CD14-positive monocyte (primary cell): ENCODE results near the gene PEX5. TPM values are rescaled to one million over a fixed set of nuclear protein-coding genes. Genes with fewer than 3 reads are reported as not detected.

Source experiments
- DNase-seq, 3 donors: peaks; one replicate each; pipeline ENCODE4 v3.0.0-alpha.2; 2011 to 2022
- H2AFZ ChIP-seq: 2 replicates; pipeline ENCODE4 v1.6.0; 2012; ENCODE audit warnings: mild to moderate bottlenecking, low read depth, low read length, inconsistent platforms; ENCODE audit not compliant: insufficient read depth, poor library complexity, severe bottlenecking
- H3K27ac ChIP-seq, 2 donors: 1 replicate in 1 of 2; 2 replicates in 1 of 2; pipeline ENCODE4 v1.5.1; 2012 to 2013; ENCODE audit warnings: low read length in 2 of 2, control low read depth in 1 of 2, inconsistent platforms in 1 of 2, low read depth in 1 of 2, mild to moderate bottlenecking in 1 of 2
- H3K27me3 ChIP-seq, 2 donors: one replicate each; pipeline versions ENCODE4 v1.6.0 to v1.6.1; 2011 to 2013; ENCODE audit warnings: low read length in 2 of 2; ENCODE audit not compliant: control insufficient read depth in 2 of 2, insufficient read depth in 2 of 2
- H3K36me3 ChIP-seq, 2 donors: replicated peaks in 1 of 2; 1 replicate in 1 of 2; 2 replicates in 1 of 2; pipeline versions ENCODE4 v1.5.1 to v1.6.1; 2012 to 2013; ENCODE audit warnings: low read length in 2 of 2, control low read depth in 1 of 2, inconsistent platforms in 1 of 2, mild to moderate bottlenecking in 1 of 2; ENCODE audit not compliant: insufficient read depth in 2 of 2, control insufficient read depth in 1 of 2
- H3K4me1 ChIP-seq, 2 donors: 1 replicate in 1 of 2; 2 replicates in 1 of 2; pipeline versions ENCODE4 v1.5.1 to v1.6.1; 2012 to 2013; ENCODE audit warnings: low read length in 2 of 2, control low read depth in 1 of 2, inconsistent platforms in 1 of 2, mild to moderate bottlenecking in 1 of 2, moderate library complexity in 1 of 2; ENCODE audit not compliant: insufficient read depth in 2 of 2, control insufficient read depth in 1 of 2
- H3K4me2 ChIP-seq: replicated peaks from 2 replicates; pipeline ENCODE3; 2012; ENCODE audit warnings: low read length, moderate library complexity, mild to moderate bottlenecking; ENCODE audit not compliant: poor library complexity, severe bottlenecking; ENCODE audit errors: extremely low read depth
- H3K4me3 ChIP-seq, 3 experiments: fragments of 200-600 bp in 1 of 3; sonication (generic) in 1 of 3; replicated peaks in 1 of 3; 1 replicate in 2 of 3; 2 replicates in 1 of 3; pipeline ENCODE4 v1.5.1; 2011 to 2013; ENCODE audit warnings: low read length in 3 of 3, mild to moderate bottlenecking in 3 of 3, control low read depth in 2 of 3, low read depth in 2 of 3, inconsistent platforms in 1 of 3, moderate library complexity in 1 of 3
- H3K79me2 ChIP-seq: 2 replicates; pipeline ENCODE4 v1.6.0; 2012; ENCODE audit warnings: mild to moderate bottlenecking, control low read depth, inconsistent platforms, low read length, moderate library complexity; ENCODE audit not compliant: insufficient read depth
- H3K9ac ChIP-seq: 2 replicates; pipeline ENCODE4 v1.6.0; 2017; ENCODE audit warnings: low read length, mild to moderate bottlenecking; ENCODE audit not compliant: insufficient read depth, poor library complexity, severe bottlenecking
- H3K9me3 ChIP-seq, 2 donors: replicated peaks in 1 of 2; 1 replicate in 1 of 2; 2 replicates in 1 of 2; pipeline versions ENCODE4 v1.5.1 to v1.6.1; 2012 to 2013; ENCODE audit warnings: low read length in 2 of 2, control low read depth in 1 of 2; ENCODE audit not compliant: control insufficient read depth in 1 of 2, insufficient read depth in 1 of 2
- H4K20me1 ChIP-seq: 2 replicates; pipeline ENCODE4 v1.6.0; 2012; ENCODE audit warnings: mild to moderate bottlenecking, low read length, control low read depth, moderate library complexity; ENCODE audit not compliant: insufficient read depth
- H3K27ac Mint-ChIP-seq, 7 donors: one replicate each; pipeline ENCODE4 v1.8.0; 2020; ENCODE audit warnings: mild to moderate bottlenecking in 7 of 7, mixed read lengths in 7 of 7, moderate library complexity in 6 of 7, inconsistent platforms in 2 of 7
- H3K27me3 Mint-ChIP-seq, 3 donors: one replicate each; pipeline ENCODE4 v1.8.0; 2021 to 2022; ENCODE audit warnings: low read depth in 3 of 3, mild to moderate bottlenecking in 3 of 3, mixed read lengths in 3 of 3, moderate library complexity in 3 of 3, inconsistent platforms in 1 of 3
- H3K36me3 Mint-ChIP-seq, 2 donors: one replicate each; pipeline ENCODE4 v1.8.0; 2020; ENCODE audit warnings: mixed read lengths in 2 of 2, inconsistent platforms in 1 of 2, mild to moderate bottlenecking in 1 of 2
- H3K4me1 Mint-ChIP-seq: one replicate; pipeline ENCODE4 v1.8.0; 2020; ENCODE audit warnings: mild to moderate bottlenecking, mixed read lengths
- H3K4me3 Mint-ChIP-seq, 2 donors: one replicate each; pipeline ENCODE4 v1.8.0; 2020; ENCODE audit warnings: mild to moderate bottlenecking in 2 of 2, mixed read lengths in 2 of 2, moderate library complexity in 1 of 2
- H3K9me3 Mint-ChIP-seq, 7 donors: one replicate each; pipeline ENCODE4 v1.8.0; 2020 to 2022; ENCODE audit warnings: mixed read lengths in 7 of 7, mild to moderate bottlenecking in 6 of 7, moderate library complexity in 6 of 7, inconsistent platforms in 2 of 7
- CTCF ChIP-seq: fragments of 200-600 bp; IDR thresholded peaks from one replicate; pipeline ENCODE4 v1.8.0; 2022; ENCODE audit warnings: antibody characterized with exemption, mild to moderate bottlenecking
- WGBS: methylation state at CpG from one replicate; pipeline ENCODE4 v1.1.5; 2013; ENCODE audit warnings: missing lambda C conversion rate; ENCODE audit not compliant: insufficient coverage; 5-methylcytosine and 5-hydroxymethylcytosine counted together
- intact Hi-C, 2 donors: fragments of 100-400 bp; cut with micrococcal nuclease; formaldehyde crosslinking; loops; one replicate each; pipeline versions ENCODE4 v1.15.0 to v1.15.1; 2023
- polyA plus RNA-seq, 3 donors: library from polyadenylated mRNA; depleted of rRNA in 1 of 3; unstranded in 2 of 3; stranded (reverse) in 1 of 3; fragments of 300-500 nt in 2 of 3; fragments of >200 nt in 1 of 3; fragmentation: Illumina TruSeq in 2 of 3; gene quantifications; 1 replicate in 2 of 3; 2 replicates in 1 of 3; pipeline ENCODE4 v1.2.3, GENCODE V29; 2012 to 2021

Gene PEX5
- polyA plus RNA-seq, 3 donors: 4.3 to 11.3 (median 7.1) TPM

GRCh38 chr12:7154042-7154441 is 35.4 kb upstream of the PEX5 start:
- Histone ChIP-seq H3K27me3 (no peaks in the 10 kb centered on the region), H3K27ac (no peak overlapping the region), H2AFZ (no peak overlapping the region), H3K79me2 (no peaks in the 10 kb centered on the region), H3K4me3 (no peak overlapping the region), H3K9me3 (no peaks in the 10 kb centered on the region), H3K4me2 (no peak overlapping the region), H3K36me3 (peaks cover 0 to 21% of the 10 kb centered on the region in 2 donors), H4K20me1 (no peaks in the 10 kb centered on the region), H3K4me1 (no peaks in the 10 kb centered on the region), H3K9ac (no peak overlapping the region)
- Mint-ChIP-seq H3K4me3 (no peak overlapping the region), H3K27ac (peak overlapping the region in 1 of 7 donors; percentile 20), H3K27me3 (peaks cover 0 to 1% (median 0%) of the 10 kb centered on the region in 3 donors), H3K4me1 (no peaks in the 10 kb centered on the region), H3K9me3 (no peaks in the 10 kb centered on the region), H3K36me3 (peaks cover 22 to 51% of the 10 kb centered on the region in 2 donors)
- intact Hi-C loops: no loop called here
- no peak for DNase-seq
- 94% methylated on average over 4 of the region's 6 CpGs for WGBS
- no peak for TF ChIP-seq CTCF

GRCh38 chr12:7154901-7155470 is 34.5 kb upstream of the PEX5 start:
- peaks cover 14 to 42% of the 10 kb centered on the region in 2 donors for H3K36me3 Mint-ChIP-seq
- no peaks in the 10 kb centered on the region for H3K4me1 ChIP-seq
- H3K4me2 ChIP-seq: no peak overlapping the region
- no peak overlapping the region for H3K4me3 Mint-ChIP-seq
- no peaks in the 10 kb centered on the region for H3K4me1 Mint-ChIP-seq
- H3K27ac ChIP-seq: no peak overlapping the region
- no peak for TF ChIP-seq CTCF
- 94% methylated on average over 9 of the region's 12 CpGs for WGBS
- H3K36me3 ChIP-seq: peaks cover 0 to 12% of the 10 kb centered on the region in 2 donors
- no peak overlapping the region for H3K27ac Mint-ChIP-seq
- H3K79me2 ChIP-seq: no peaks in the 10 kb centered on the region
- H3K9ac ChIP-seq: no peak overlapping the region
- H4K20me1 ChIP-seq: no peaks in the 10 kb centered on the region
- peaks cover 0 to 1% (median 0%) of the 10 kb centered on the region in 3 donors for H3K27me3 Mint-ChIP-seq
- no peaks in the 10 kb centered on the region for H3K27me3 ChIP-seq
- no peak for DNase-seq
- no peaks in the 10 kb centered on the region for H3K9me3 Mint-ChIP-seq
- no peak overlapping the region for H3K4me3 ChIP-seq
- no peaks in the 10 kb centered on the region for H3K9me3 ChIP-seq
- no peak overlapping the region for H2AFZ ChIP-seq
- intact Hi-C loops: no loop called here
